Uterus (tissue), 2 donors: ENCODE results near the gene WDPCP.

Source experiments
- CTCF ChIP-seq, 4 experiments: fragments of 200-600 bp in 2 of 4; fragments of 450-650 bp in 2 of 4; sonication (generic) in 2 of 4; IDR thresholded peaks; one replicate each; pipeline ENCODE4 v1.5.1; 2016 to 2019; ENCODE audit warnings: antibody characterized with exemption in 4 of 4, mild to moderate bottlenecking in 2 of 4, moderate library complexity in 1 of 4
- POLR2A ChIP-seq, 2 donors: fragments of 450-650 bp; IDR thresholded peaks; one replicate each; pipeline ENCODE4 v1.6.1; 2016; ENCODE audit warnings: antibody characterized with exemption in 2 of 2, mild to moderate bottlenecking in 1 of 2, moderate library complexity in 1 of 2

- TF ChIP-seq CTCF (IDR thresholded peaks at IDR 0.05) (no peak), POLR2A (IDR thresholded peaks at IDR 0.05) (no peak)
These were observed 7.5 kb downstream of the WDPCP start for GRCh38 chr2:63580651-63581297.
